BLaER1 (cell line): ENCODE measurements around the gene SAXO1.
A peak's percentile ranks its signal among the peaks of the same experiment; 100 is the strongest.

Source experiments
- H3K27ac ChIP-seq: shearing (Covaris generic); formaldehyde crosslinking; 2 replicates; pipeline ENCODE4 v1.8.1; 2022
- H3K27me3 ChIP-seq: shearing (Covaris generic); formaldehyde crosslinking; 2 replicates; pipeline ENCODE4 v1.8.1; 2022
- H3K36me3 ChIP-seq: shearing (Covaris generic); formaldehyde crosslinking; 2 replicates; pipeline ENCODE4 v1.8.1; 2022
- H3K4me1 ChIP-seq: shearing (Covaris generic); formaldehyde crosslinking; 2 replicates; pipeline ENCODE4 v1.8.1; 2022
- H3K4me2 ChIP-seq: shearing (Covaris generic); formaldehyde crosslinking; 2 replicates; pipeline ENCODE4 v1.8.1; 2022
- H3K4me3 ChIP-seq: shearing (Covaris generic); formaldehyde crosslinking; 2 replicates; pipeline ENCODE4 v1.8.1; 2022
- H3K9ac ChIP-seq: shearing (Covaris generic); formaldehyde crosslinking; 2 replicates; pipeline ENCODE4 v1.8.1; 2022
- H3K9me3 ChIP-seq: shearing (Covaris generic); formaldehyde crosslinking; 2 replicates; pipeline ENCODE4 v1.8.1; 2022
- H4K20me1 ChIP-seq: shearing (Covaris generic); formaldehyde crosslinking; 2 replicates; pipeline ENCODE4 v1.8.1; 2022
- Cebpa-rat ChIP-seq: shearing (Covaris generic); IDR thresholded peaks from 2 replicates; pipeline ENCODE4 v1.8.1; 2022

The SAXO1 gene

DNA sequence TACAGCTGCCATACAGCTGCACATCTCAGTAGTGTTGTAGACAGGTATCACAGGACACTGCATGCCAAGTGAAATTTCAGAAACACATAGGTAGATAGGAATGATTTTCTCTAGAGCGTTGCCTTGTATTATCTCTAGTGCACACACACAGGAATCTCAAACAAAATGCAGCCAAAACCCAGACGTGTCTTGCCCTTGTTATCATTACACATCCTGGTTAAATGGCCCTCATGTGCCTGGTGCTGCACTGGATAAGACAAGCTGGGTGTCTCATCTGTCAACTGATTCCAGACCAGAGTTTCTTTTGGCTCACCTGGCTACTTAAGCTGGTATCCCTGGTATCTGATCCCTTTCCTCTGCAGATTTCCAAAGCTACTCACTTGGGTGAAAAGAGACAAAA, 59.7 kb downstream of the SAXO1 start:
- Histone ChIP-seq H3K36me3 (no peaks in the 10 kb centered on the region), H3K9ac (no peak overlapping the region), H3K27me3 (no peaks in the 10 kb centered on the region), H4K20me1 (no peaks in the 10 kb centered on the region), H3K4me3 (no peak overlapping the region), H3K27ac (no peak overlapping the region), H3K4me1 (peaks cover 14% of the 10 kb centered on the region), H3K4me2 (no peak overlapping the region), H3K9me3 (peaks cover 9% of the 10 kb centered on the region)
- TF ChIP-seq Cebpa-rat, result no peak

DNA sequence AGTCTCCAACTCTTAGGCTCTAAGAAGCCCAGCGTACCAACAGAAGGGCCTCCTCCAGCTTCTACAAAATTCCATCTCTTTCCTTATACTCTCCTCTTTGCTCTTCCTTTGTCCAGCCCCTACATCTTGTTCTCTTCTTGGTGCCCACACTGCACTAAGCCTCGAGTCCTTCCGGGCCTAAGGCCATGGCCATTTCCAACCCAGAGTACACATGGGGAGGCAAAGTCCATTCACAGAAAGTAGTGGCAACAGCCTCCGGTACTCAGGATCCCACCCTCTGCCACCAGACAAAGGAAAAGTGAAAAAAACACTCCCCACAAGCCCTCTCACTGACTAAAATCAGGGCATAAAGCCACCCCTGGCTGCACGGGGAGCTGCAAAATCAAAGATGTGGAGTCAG, 60.3 kb downstream of the SAXO1 start:
- no peak overlapping the region for H3K9ac ChIP-seq
- peaks cover 16% of the 10 kb centered on the region for H3K9me3 ChIP-seq
- H3K4me2 ChIP-seq, result no peak overlapping the region
- H4K20me1 ChIP-seq, result no peaks in the 10 kb centered on the region
- TF ChIP-seq Cebpa-rat, result no peak
- H3K27me3 ChIP-seq, result no peaks in the 10 kb centered on the region
- H3K4me1 ChIP-seq, result peaks cover 14% of the 10 kb centered on the region
- no peak overlapping the region for H3K4me3 ChIP-seq
- H3K27ac ChIP-seq, result no peak overlapping the region
- no peaks in the 10 kb centered on the region for H3K36me3 ChIP-seq

DNA sequence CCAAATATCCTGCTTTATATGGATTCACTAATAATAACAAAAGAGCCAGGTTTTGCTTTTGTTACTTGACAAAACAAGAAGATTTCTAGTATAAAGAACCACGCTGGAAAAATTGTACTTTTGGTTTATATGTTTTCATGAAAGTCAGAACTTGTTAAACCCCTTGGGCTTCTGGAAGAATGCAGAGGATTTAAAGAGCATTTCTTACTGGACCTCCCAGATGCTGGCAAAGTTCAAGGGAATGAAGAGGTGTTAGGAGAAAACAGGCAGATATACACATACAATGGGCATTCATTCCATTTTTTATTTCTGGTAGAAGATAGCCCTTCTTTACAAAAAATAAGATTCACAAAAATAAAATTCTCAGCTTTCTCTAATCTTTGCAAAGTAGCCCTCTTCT, 61.1 kb downstream of the SAXO1 start:
- H3K9ac ChIP-seq, result no peak overlapping the region
- H3K4me1 ChIP-seq, result peaks cover 11% of the 10 kb centered on the region
- no peak for TF ChIP-seq Cebpa-rat
- no peak overlapping the region for H3K4me3 ChIP-seq
- H3K36me3 ChIP-seq, result no peaks in the 10 kb centered on the region
- H4K20me1 ChIP-seq, result no peaks in the 10 kb centered on the region
- H3K9me3 ChIP-seq, result peaks cover 20% of the 10 kb centered on the region
- H3K27ac ChIP-seq, result no peak overlapping the region
- no peak overlapping the region for H3K4me2 ChIP-seq
- no peaks in the 10 kb centered on the region for H3K27me3 ChIP-seq

DNA sequence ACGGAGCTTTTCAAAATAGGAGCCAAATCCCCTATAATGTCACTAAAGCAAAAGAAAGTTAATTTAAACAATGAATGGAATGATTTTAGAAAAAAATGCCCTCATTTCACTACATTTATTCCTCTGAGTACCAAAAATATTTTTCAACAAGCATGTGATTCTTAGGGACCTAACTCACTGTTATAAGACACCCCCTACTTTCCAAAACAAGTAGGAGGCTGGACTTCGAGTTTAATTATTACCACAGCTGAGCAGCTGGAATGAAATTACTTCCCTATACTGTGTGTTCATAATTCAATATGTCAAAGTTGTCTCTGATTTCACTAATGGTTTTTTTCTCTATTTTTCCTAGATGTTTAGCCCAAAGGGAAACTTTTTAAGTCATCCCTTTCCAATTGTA, 61.6 kb downstream of the SAXO1 start:
- H3K9ac ChIP-seq, result no peak overlapping the region
- no peak overlapping the region for H3K4me2 ChIP-seq
- no peaks in the 10 kb centered on the region for H4K20me1 ChIP-seq
- no peaks in the 10 kb centered on the region for H3K27me3 ChIP-seq
- no peak for TF ChIP-seq Cebpa-rat
- H3K36me3 ChIP-seq, result no peaks in the 10 kb centered on the region
- peaks cover 6% of the 10 kb centered on the region for H3K4me1 ChIP-seq
- H3K9me3 ChIP-seq, result peaks cover 20% of the 10 kb centered on the region
- no peak overlapping the region for H3K4me3 ChIP-seq
- H3K27ac ChIP-seq, result no peak overlapping the region

DNA sequence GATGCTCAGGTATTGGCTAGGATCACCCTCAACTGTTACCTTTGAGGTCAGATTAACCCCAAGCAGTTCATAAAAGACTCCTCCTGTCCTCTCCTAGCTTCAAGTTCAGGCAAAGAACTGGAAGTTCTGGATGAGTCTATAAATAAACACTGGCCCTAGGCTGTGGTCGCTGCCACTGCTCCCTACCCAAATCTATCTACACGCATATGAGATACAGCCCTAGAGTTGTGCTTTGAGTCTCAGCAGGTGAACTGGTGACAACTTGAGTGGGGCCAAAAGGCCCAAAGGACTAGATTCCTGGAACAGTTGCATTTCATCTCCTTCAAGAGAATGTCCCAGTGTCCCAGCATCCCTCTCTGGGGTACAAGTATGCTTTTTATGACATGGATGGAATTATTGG, 62.6 kb downstream of the SAXO1 start:
- Histone ChIP-seq H4K20me1 (no peaks in the 10 kb centered on the region), H3K4me2 (no peak overlapping the region), H3K9me3 (peaks cover 20% of the 10 kb centered on the region), H3K36me3 (no peaks in the 10 kb centered on the region), H3K4me3 (no peak overlapping the region), H3K4me1 (no peaks in the 10 kb centered on the region), H3K9ac (no peak overlapping the region), H3K27ac (no peak overlapping the region), H3K27me3 (no peaks in the 10 kb centered on the region)
- no peak for TF ChIP-seq Cebpa-rat

DNA sequence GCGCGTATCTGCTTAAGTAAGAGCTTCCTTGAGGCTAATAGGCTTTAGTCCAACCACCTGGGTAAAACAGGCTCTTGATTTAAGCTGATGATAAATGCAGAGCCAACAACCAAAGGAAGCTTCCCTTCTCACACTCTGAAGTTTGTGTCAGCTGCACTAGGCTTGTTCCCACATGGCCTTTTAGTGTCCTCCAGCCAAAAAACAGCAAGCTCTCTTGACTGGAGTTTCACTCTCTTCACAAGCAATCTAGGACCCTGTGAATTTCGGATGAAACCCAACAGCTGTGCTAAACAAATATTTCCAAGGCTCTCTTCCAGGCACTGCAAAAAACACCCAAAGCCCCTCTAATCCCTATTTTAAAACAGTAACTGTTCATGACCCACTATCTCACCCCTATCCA, 63.9 kb downstream of the SAXO1 start:
- no peak for TF ChIP-seq Cebpa-rat
- no peak overlapping the region for H3K4me3 ChIP-seq
- no peak overlapping the region for H3K4me2 ChIP-seq
- H3K4me1 ChIP-seq, result no peaks in the 10 kb centered on the region
- no peaks in the 10 kb centered on the region for H3K27me3 ChIP-seq
- no peak overlapping the region for H3K27ac ChIP-seq
- H4K20me1 ChIP-seq, result no peaks in the 10 kb centered on the region
- H3K36me3 ChIP-seq, result no peaks in the 10 kb centered on the region
- no peak overlapping the region for H3K9ac ChIP-seq
- H3K9me3 ChIP-seq, result peaks cover 20% of the 10 kb centered on the region

DNA sequence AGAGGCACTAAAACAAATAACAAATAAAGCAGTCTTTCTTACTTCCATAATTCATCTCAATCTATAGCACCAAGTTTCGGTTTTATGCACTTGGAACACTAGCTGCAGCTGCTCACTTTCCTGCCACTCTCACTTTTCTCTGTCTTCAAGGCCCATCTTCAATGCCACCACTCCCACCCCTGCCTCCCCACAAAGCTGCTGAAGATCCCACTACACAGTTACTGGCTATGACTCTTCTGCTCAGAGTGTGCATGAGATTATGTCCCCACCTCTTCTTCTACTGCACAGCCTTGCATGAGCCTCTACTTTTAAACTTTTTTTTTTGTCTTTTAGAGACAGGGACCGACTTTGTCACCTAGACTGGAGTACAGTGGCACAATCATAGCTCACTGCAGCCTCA, 77.4 kb downstream of the SAXO1 start:
- Histone ChIP-seq H3K4me1 (no peaks in the 10 kb centered on the region), H3K36me3 (no peaks in the 10 kb centered on the region), H3K9ac (no peak overlapping the region), H3K4me2 (no peak overlapping the region), H4K20me1 (no peaks in the 10 kb centered on the region), H3K9me3 (no peaks in the 10 kb centered on the region), H3K27ac (no peak overlapping the region), H3K4me3 (no peak overlapping the region), H3K27me3 (no peaks in the 10 kb centered on the region)
- no peak for TF ChIP-seq Cebpa-rat

DNA sequence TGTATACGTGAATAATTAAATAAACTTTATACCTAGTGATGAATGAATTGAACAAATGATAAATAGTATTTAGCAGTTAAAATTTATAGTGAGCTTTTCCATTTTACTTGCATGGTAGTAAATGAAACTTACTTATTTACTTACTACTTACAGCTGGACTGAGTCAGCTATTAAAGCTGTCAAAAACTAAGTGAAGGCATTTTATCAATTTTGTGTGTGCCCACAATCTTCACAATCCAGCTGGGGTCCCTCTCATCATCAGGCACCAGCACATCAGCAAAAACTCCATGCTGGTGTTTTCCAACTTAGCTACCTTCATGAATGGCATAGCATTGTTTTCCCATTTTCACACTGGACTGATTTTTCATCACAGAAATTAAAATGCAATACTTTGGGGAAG, 81.1 kb downstream of the SAXO1 start:
- Histone ChIP-seq H3K4me3 (no peak overlapping the region), H3K9me3 (no peaks in the 10 kb centered on the region), H3K27ac (no peak overlapping the region), H4K20me1 (no peaks in the 10 kb centered on the region), H3K36me3 (no peaks in the 10 kb centered on the region), H3K27me3 (no peaks in the 10 kb centered on the region), H3K9ac (no peak overlapping the region), H3K4me1 (peaks cover 18% of the 10 kb centered on the region), H3K4me2 (no peak overlapping the region)
- no peak for TF ChIP-seq Cebpa-rat

DNA sequence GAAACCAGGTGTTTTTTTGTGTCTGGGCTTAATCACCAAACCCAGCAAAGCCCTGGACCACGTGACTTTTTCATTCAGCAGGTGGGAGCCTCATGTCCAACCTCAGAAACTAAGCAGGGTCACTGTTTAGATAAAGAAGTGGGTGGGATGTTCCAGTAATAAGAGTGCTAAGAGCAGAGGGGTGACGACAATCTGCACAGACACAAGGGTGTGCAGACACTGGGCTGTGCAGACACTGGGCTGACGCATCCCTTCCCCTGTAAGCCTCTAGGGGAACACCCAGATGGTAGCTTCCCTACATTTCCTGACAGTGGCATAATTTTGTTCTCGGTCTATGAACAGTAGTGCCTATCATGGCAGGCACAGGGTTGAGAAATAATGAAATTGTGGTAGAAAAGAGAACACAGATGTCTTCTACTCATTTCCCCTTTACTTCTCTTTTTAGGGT, 85.1 kb downstream of the SAXO1 start:
- H3K9me3 ChIP-seq, result no peaks in the 10 kb centered on the region
- no peaks in the 10 kb centered on the region for H4K20me1 ChIP-seq
- TF ChIP-seq Cebpa-rat, result no peak
- H3K9ac ChIP-seq, result no peak overlapping the region
- H3K4me1 ChIP-seq, result peaks cover 29% of the 10 kb centered on the region
- no peaks in the 10 kb centered on the region for H3K27me3 ChIP-seq
- no peak overlapping the region for H3K4me3 ChIP-seq
- no peaks in the 10 kb centered on the region for H3K36me3 ChIP-seq
- H3K4me2 ChIP-seq, result peak overlapping the region; percentile 58
- H3K27ac ChIP-seq, result no peak overlapping the region

DNA sequence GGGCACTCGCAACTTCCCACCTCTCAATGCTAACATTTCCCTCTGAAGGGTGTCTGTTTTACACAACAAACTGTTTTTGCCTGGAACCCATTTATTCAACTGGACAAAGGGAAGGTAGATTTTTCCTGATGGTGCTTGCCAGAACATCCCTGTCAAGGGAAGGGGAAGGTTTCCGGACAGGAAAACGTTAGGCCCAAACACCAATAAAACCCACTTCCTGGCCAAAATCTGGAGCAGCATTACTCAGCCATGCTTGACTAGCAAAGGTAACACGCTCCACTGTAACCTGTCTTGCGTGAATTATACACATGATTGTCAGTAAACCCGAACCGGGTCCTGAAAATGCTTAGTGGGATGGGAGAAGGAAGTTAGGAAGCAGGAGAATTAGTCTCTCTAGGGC, 90.2 kb downstream of the SAXO1 start:
- no peaks in the 10 kb centered on the region for H3K27me3 ChIP-seq
- no peak for TF ChIP-seq Cebpa-rat
- H3K4me1 ChIP-seq, result peaks cover 26% of the 10 kb centered on the region

DNA sequence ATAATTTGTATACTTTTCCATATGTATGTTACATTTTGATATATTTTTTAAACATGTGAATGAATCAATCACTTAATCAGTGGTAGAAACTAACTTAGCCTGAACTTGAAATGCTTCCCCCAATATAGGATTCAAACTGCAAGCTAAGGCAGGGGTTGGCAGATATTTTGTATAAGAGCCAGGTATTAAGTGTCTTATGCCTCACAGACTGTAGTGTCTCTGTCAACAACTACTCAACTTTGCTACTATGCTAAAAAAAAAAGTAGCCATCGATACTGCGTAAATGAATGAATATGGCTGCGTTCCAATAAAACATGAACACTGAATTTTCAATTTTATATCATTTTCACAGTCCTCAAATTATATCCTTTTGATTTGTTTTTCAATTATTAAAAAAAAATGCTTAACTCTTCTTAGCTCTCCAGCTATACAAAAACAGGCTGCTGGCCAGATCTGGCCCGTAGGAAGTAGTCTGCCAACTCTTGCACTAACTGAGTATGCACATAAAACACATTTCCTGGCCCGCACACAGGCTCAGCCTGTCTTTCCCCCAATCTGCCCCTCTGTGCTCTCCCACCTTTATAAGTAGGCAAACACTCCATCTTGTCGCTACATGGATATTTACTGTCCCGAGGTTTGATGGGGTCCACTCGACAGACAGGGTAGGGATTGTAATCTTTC, 91.8 kb downstream of the SAXO1 start:
- no peak overlapping the region for H3K27ac ChIP-seq
- no peak overlapping the region for H3K9ac ChIP-seq

More for the DNA sequence above, 90.2 kb downstream of the SAXO1 start:
- H3K4me2 ChIP-seq, result peak overlapping the region; percentile 65
- peak overlapping the region; percentile 48 for H3K27ac ChIP-seq
- no peak overlapping the region for H3K4me3 ChIP-seq
- H4K20me1 ChIP-seq, result no peaks in the 10 kb centered on the region
- H3K36me3 ChIP-seq, result no peaks in the 10 kb centered on the region
- H3K9me3 ChIP-seq, result no peaks in the 10 kb centered on the region
- no peak overlapping the region for H3K9ac ChIP-seq

More for the DNA sequence above, 91.8 kb downstream of the SAXO1 start:
- H3K27me3 ChIP-seq, result no peaks in the 10 kb centered on the region
- H3K4me2 ChIP-seq, result no peak overlapping the region
- H3K9me3 ChIP-seq, result no peaks in the 10 kb centered on the region
- H3K4me1 ChIP-seq, result peaks cover 19% of the 10 kb centered on the region
- no peaks in the 10 kb centered on the region for H4K20me1 ChIP-seq
- H3K4me3 ChIP-seq, result no peak overlapping the region
- H3K36me3 ChIP-seq, result no peaks in the 10 kb centered on the region
- TF ChIP-seq Cebpa-rat, result no peak
